NT2/D1 (cell line): ENCODE results near the gene FKBP10.
A peak's percentile ranks its signal among the peaks of the same experiment; 100 is the strongest.
"Not testable (repeated sequence)": the region's sequence is repeated elsewhere in the genome, so short reads cannot be mapped to it uniquely, and the experiment has no call there.

Source experiments
- DNase-seq: peaks from one replicate; pipeline ENCODE4 v3.0.0-alpha.2; 2011; ENCODE audit warnings: low read depth, low spot score
- H3K27me3 ChIP-seq: 2 replicates; pipeline ENCODE4 v1.6.0; 2011; ENCODE audit warnings: mild to moderate bottlenecking; ENCODE audit not compliant: insufficient read length, insufficient read depth
- H3K36me3 ChIP-seq: 2 replicates; pipeline ENCODE4 v1.6.1; 2011; ENCODE audit warnings: mild to moderate bottlenecking, low read length, mixed read lengths; ENCODE audit not compliant: insufficient read depth, insufficient read length
- H3K4me1 ChIP-seq: 2 replicates; pipeline ENCODE4 v1.5.1; 2011; ENCODE audit not compliant: insufficient read depth, insufficient read length
- H3K4me3 ChIP-seq: 2 replicates; pipeline ENCODE4 v1.5.1; 2011; ENCODE audit warnings: low read depth; ENCODE audit not compliant: insufficient read length
- H3K9ac ChIP-seq: 2 replicates; pipeline ENCODE4 v1.6.0; 2011; ENCODE audit warnings: low read depth; ENCODE audit not compliant: insufficient read length
- H3K9me3 ChIP-seq: 2 replicates; pipeline ENCODE4 v1.5.1; 2011; ENCODE audit warnings: mild to moderate bottlenecking, low read length; ENCODE audit not compliant: insufficient read depth
- SUZ12 ChIP-seq: IDR thresholded peaks from 2 replicates; pipeline ENCODE4 v1.6.1; 2011; ENCODE audit not compliant: insufficient read length, insufficient read depth; ENCODE audit errors: extremely low read depth
- YY1 ChIP-seq: IDR thresholded peaks from 2 replicates; pipeline ENCODE4 v1.6.1; 2011; ENCODE audit not compliant: insufficient read length, insufficient read depth
- ZNF274 ChIP-seq: IDR thresholded peaks from 2 replicates; pipeline ENCODE4 v1.6.1; 2011; ENCODE audit warnings: mild to moderate bottlenecking, low read depth, low read length

The FKBP10 gene

DNA sequence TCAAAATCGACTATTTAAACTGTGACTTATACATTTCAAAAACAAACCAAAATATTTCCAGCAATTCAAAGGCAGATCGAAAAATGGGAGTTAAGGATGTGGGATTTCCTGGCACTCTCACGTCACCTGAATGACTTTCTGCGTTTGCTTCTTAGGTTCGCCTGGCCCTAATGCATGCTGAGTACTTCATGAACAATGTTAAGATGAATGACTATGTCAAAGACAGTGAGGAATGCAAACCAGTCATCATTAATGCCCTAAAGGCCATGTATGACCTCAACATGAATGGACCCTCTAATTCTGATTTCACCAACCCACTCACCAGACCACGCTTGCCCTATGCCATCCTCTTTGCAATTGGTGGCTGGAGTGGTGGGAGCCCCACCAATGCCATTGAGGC, 32.2 kb downstream of the FKBP10 start:
- no peak for DNase-seq
- H3K9me3 ChIP-seq = no peaks in the 10 kb centered on the region
- no peaks in the 10 kb centered on the region for H3K27me3 ChIP-seq
- peaks cover 7% of the 10 kb centered on the region for H3K36me3 ChIP-seq
- H3K9ac ChIP-seq = no peak overlapping the region
- H3K4me1 ChIP-seq = no peaks in the 10 kb centered on the region
- TF ChIP-seq YY1 = no peak
- no peak for TF ChIP-seq ZNF274
- no peak for TF ChIP-seq SUZ12
- no peak overlapping the region for H3K4me3 ChIP-seq

DNA sequence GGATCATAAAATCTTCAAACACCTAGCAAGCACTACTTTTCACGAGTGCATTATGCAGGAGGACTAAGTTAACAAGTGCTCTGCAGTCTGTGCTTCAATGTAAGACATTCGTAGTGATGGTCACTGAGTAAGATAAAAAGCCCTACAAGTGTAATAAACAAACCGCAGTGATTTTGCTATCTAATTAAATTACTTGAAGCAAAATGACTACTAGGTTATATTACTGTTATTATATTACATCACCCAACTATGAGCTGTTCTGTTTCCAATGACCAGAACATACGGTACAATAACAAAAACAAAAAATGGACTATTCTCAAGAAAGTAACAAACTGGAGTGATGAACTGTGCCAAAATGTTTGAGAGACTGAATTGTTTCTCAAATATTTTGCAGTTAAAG, 36.0 kb downstream of the FKBP10 start:
- H3K4me1 ChIP-seq = no peaks in the 10 kb centered on the region
- no peak overlapping the region for H3K9ac ChIP-seq
- no peak overlapping the region for H3K4me3 ChIP-seq
- no peaks in the 10 kb centered on the region for H3K9me3 ChIP-seq
- TF ChIP-seq YY1 (no peak), SUZ12 (no peak), ZNF274 (no peak)
- no peaks in the 10 kb centered on the region for H3K27me3 ChIP-seq
- H3K36me3 ChIP-seq = peaks cover 29% of the 10 kb centered on the region
- DNase-seq = no peak

DNA sequence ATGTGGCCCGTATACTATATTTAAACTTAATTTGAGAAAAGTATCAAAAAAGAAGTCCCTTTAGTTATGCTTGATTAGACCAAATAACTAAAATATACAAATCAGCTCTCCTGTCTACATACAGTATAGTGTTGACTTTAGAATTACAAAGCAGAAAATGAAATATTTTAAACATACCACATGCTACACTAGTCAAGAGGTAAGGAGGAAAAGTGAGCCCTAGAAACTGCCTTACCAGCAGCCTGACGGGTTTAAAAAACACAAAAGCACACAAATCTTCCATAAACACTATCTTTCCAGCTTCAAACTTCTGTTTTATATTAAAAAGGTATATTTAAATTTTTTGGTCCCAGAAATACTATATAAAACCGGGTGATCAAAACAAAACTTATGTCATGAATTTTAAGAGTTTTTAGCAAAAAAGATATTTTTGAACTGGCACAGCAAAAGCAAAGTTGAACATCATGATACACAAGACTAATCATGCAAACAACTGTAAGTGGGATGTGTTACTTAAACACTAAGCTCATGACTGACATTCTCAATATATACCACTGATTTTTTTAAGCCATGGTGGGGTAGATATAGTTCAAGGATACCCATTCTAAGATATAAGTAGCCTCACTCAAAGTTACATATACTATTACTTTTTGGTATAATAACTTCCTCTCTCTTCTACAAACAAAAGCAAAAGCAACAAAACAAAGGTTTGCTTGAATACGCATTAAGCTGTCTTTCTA, 36.6 kb downstream of the FKBP10 start:
- Histone ChIP-seq H3K9me3 (no peaks in the 10 kb centered on the region), H3K9ac (no peak overlapping the region), H3K27me3 (no peaks in the 10 kb centered on the region), H3K4me1 (no peaks in the 10 kb centered on the region), H3K4me3 (no peak overlapping the region), H3K36me3 (peaks cover 36% of the 10 kb centered on the region)
- DNase-seq = no peak
- TF ChIP-seq SUZ12 = no peak
- TF ChIP-seq ZNF274 = no peak
- TF ChIP-seq YY1 = no peak

DNA sequence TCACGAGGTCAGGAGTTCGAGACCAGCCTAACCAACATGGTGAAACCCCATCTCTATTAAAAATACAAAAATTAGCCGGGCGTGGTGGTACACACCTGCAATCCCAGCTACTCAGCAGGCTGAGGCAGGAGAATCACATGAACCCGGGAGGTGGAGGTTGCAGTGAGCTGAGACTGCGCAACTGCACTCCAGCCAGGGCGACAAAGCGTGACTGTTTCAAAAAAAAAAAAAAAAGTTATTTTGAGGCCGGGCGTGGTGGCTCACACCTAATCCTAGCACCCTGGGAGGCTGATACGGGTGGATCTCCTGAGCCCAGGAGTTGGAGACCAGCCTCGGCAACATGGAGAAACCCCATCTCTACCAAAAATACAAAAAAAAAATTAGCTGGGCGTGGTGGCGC, 38.6 kb downstream of the FKBP10 start:
- H3K4me3 ChIP-seq, H3K9ac ChIP-seq, H3K27me3 ChIP-seq, H3K4me1 ChIP-seq, DNase-seq, H3K9me3 ChIP-seq: not testable (repeated sequence)
- H3K36me3 ChIP-seq = peaks cover 44% of the 10 kb centered on the region

DNA sequence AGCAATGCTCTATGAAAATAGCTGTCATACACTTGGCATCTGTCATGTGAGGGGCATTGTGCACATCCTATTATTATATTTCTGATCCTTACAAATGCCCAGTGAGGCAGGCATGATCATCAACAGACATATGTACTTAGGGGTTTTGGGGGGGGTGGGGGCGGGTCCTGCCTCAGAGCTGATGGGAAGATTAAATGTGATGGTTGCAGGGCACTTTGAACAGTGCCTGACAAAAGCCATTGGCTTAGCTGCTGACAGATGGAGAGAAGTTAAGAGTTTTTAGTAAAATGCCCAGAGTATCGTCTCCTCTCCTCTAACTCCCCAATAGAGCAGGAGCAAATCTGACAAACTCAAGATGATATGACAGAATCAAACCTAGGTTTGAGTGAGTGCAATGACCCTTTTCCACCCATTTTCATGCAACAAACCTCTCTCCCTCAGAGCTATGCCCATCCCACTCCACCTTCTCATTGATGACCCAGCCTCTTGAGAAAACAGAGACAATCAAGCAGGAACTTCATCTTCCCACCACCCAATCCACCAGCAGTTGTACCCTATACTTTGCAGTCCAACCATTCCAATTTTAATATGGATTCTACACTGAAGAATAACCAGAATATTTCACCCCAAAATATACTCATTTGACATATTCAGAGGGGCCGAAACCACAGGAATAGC, 47.6 kb downstream of the FKBP10 start:
- Histone ChIP-seq H3K36me3 (peaks cover 6% of the 10 kb centered on the region), H3K9ac (no peak overlapping the region), H3K9me3 (no peaks in the 10 kb centered on the region), H3K27me3 (no peaks in the 10 kb centered on the region), H3K4me3 (no peak overlapping the region), H3K4me1 (peaks cover 8% of the 10 kb centered on the region)
- TF ChIP-seq SUZ12 = no peak
- no peak for DNase-seq

DNA sequence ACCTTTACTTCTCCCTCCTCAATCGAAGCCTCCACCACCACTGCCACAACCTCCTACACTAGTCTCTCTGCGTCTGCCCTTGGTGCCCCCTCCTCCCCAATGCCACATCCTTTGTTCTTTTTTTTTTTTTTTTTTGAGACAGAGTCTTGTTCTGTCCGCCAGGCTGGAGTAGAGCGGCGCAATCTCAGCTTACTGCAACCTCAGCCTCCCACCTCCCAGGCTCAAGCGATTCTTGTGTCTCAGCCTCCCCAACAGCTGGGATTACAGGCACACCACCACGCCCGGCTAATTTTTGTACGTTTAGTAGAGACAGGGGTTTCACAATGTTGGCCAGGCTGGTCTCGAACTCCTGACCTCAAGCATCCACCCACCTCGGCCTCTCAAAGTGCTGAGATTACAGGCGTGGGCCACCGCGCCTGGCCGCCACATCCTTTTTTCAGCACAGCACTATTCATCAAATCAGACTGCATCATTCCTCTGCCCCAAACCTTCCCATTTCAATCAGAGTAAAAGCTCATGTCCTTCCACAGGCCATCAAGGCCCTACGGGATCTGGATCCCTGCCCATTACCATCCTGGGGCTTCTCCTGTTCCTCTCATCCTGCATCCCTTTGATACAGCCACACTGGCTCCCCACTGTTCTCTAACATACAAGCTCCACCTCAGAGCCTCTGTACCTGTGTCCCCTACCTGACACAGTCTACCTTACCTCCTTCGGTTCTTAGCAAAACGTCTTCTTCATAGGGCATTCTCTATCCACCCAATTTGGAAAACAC, 50.5 kb downstream of the FKBP10 start:
- Histone ChIP-seq H3K36me3 (peaks cover 21% of the 10 kb centered on the region), H3K4me1 (peaks cover 8% of the 10 kb centered on the region), H3K9me3 (no peaks in the 10 kb centered on the region), H3K4me3 (peak overlapping the region; percentile 98), H3K27me3 (no peaks in the 10 kb centered on the region), H3K9ac (peak overlapping the region; percentile 99)
- no peak for DNase-seq
- no peak for TF ChIP-seq ZNF274
- no peak for TF ChIP-seq YY1
- no peak for TF ChIP-seq SUZ12

DNA sequence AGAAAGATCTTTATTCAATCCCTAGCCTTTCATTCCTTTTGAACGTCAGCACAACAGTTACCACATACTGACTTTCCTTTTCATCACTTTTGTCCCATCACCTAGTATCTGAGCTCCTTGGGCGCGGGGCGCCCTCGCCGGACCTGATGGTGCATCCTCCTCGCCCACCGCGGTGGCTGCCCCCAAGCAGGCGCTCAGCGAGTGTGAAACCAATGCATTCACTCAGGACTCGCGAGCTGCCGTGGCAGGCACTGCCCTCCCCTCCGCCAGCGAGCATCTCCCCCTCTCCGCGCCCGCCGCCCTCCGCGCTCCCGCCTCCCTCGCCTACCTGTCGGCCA, 51.7 kb downstream of the FKBP10 start:
- Histone ChIP-seq H3K9me3 (no peaks in the 10 kb centered on the region), H3K4me1 (peaks cover 8% of the 10 kb centered on the region), H3K4me3 (peak overlapping the region; percentile 98), H3K27me3 (no peaks in the 10 kb centered on the region), H3K9ac (peak overlapping the region; percentile 99), H3K36me3 (peaks cover 32% of the 10 kb centered on the region)
- TF ChIP-seq ZNF274 (no peak), YY1 (no peak), SUZ12 (no peak)
- DNase-seq = no peak
